Measurements from ENCODE around the gene ATRAID.

GRCh38 chr2:27249159-27249890 is 37.5 kb downstream of the ATRAID start:
- TF ChIP-seq CTCF (IDR thresholded peaks at IDR 0.05), result no peak
- no peak for TF ChIP-seq POLR2A (IDR thresholded peaks at IDR 0.05)
